Gastrocnemius medialis (tissue), 4 donors: Measurements from ENCODE around the gene TMEM38B. TPM values are rescaled to one million over a fixed set of nuclear protein-coding genes. Genes with fewer than 3 reads are reported as not detected.
"Not testable (repeated sequence)": the region's sequence is repeated elsewhere in the genome, so short reads cannot be mapped to it uniquely, and the experiment has no call there.

Experiments used
- ATAC-seq, 2 donors: fragments of 150-250 bp; one replicate each; pipeline ENCODE4 v1.9.1; 2016
- DNase-seq, 2 donors: peaks; one replicate each; pipeline ENCODE4 v3.0.0-alpha.2; 2019
- H3K27ac ChIP-seq, 4 donors: fragments of 200-600 bp; sonication (generic); 1 replicate in 1 of 4; 2 replicates in 3 of 4; pipeline ENCODE4 v1.5.1; 2016 to 2018; ENCODE audit warnings: mild to moderate bottlenecking in 2 of 4, moderate library complexity in 1 of 4
- H3K27me3 ChIP-seq, 3 donors: fragments of 200-600 bp; sonication (generic) in 2 of 3; 1 replicate in 1 of 3; 2 replicates in 2 of 3; pipeline versions ENCODE4 v1.5.1 to v1.6.0; 2016 to 2019; ENCODE audit warnings: mild to moderate bottlenecking in 1 of 3, moderate library complexity in 1 of 3
- H3K36me3 ChIP-seq, 2 donors: fragments of 200-600 bp; sonication (generic) in 1 of 2; one replicate each; pipeline ENCODE4 v1.5.1; 2017 to 2018
- H3K4me1 ChIP-seq, 2 donors: fragments of 200-600 bp; sonication (generic) in 1 of 2; one replicate each; pipeline ENCODE4 v1.5.1; 2016 to 2017; ENCODE audit warnings: mild to moderate bottlenecking in 2 of 2
- H3K4me3 ChIP-seq, 4 donors: fragments of 200-600 bp; sonication (generic) in 3 of 4; 1 replicate in 1 of 4; 2 replicates in 3 of 4; pipeline ENCODE4 v1.5.1; 2016 to 2019; ENCODE audit warnings: mild to moderate bottlenecking in 2 of 4
- H3K9me3 ChIP-seq, 3 donors: fragments of 200-600 bp; sonication (generic) in 2 of 3; 1 replicate in 1 of 3; 2 replicates in 2 of 3; pipeline ENCODE4 v1.5.1; 2016 to 2019
- CTCF ChIP-seq, 5 experiments: fragments of 450-650 bp in 3 of 5; fragments of 200-600 bp in 2 of 5; sonication (generic) in 2 of 5; IDR thresholded peaks in 4 of 5; conservative IDR thresholded peaks in 1 of 5; 1 replicate in 4 of 5; 2 replicates in 1 of 5; pipeline ENCODE4 v1.5.1; 2016 to 2019; ENCODE audit warnings: antibody characterized with exemption in 5 of 5, mild to moderate bottlenecking in 3 of 5, moderate library complexity in 3 of 5
- POLR2A ChIP-seq, 2 donors: fragments of 450-650 bp; IDR thresholded peaks; one replicate each; pipeline ENCODE4 v1.6.1; 2017; ENCODE audit warnings: antibody characterized with exemption in 2 of 2, mild to moderate bottlenecking in 2 of 2, moderate library complexity in 2 of 2
- in situ Hi-C, 4 donors: fragments of 200-750 bp; cut with MboI; loops; one replicate each; pipeline versions ENCODE4 v1.15.0 to v1.8.0; 2017; ENCODE audit warnings: low sequenced_read_pairs in 4 of 4
- intact Hi-C: fragments of 100-400 bp; cut with DNase I; formaldehyde crosslinking; loops from one replicate; pipeline ENCODE4 v1.15.1; 2023; ENCODE audit warnings: low total_unique reads
- total RNA-seq, 4 donors: library from RNA; depleted of rRNA; stranded (reverse); fragments of >200 nt; gene quantifications; one replicate each; pipeline versions ENCODE4 v1.1.0 to v1.2.3, GENCODE V29; 2016

TMEM38B gene
- total RNA-seq, 4 donors from 2014 or later = 81.4 to 97.6 (median 89.8) TPM

- TF ChIP-seq CTCF (IDR thresholded peaks at IDR 0.05 in 4 of 5, conservative IDR thresholded peaks at IDR 0.05 in 1 of 5) (no peak), POLR2A (IDR thresholded peaks at IDR 0.05) (no peak)
- no peak overlapping the region for H3K4me3 ChIP-seq
- intact Hi-C loops (no loop called here), in situ Hi-C loops (loop anchor here in 3 of 4 donors (5.0 to 25.0 kb wide), 3 partner anchors 57 to 285 kb away; partner anchors contain the start of genes FSD1L (in 1 of the 3) and TAL2 (in 1 of the 3))
- H3K27me3 ChIP-seq = no peaks in the 10 kb centered on the region
- H3K27ac ChIP-seq = no peak overlapping the region
- peaks cover 11 to 20% of the 10 kb centered on the region in 2 donors for H3K4me1 ChIP-seq
- peaks cover 0 to 29% of the 10 kb centered on the region in 2 donors for H3K36me3 ChIP-seq
- no peaks in the 10 kb centered on the region for H3K9me3 ChIP-seq
- ATAC-seq (no peak), DNase-seq (no peak)
These were observed 27.8 kb downstream of the TMEM38B start for GRCh38 chr9:105722099-105722498.

GRCh38 chr9:105725370-105725769, 31.0 kb downstream of the TMEM38B start:
- intact Hi-C loops = no loop called here
- ATAC-seq = no peak
- no peak overlapping the region for H3K27ac ChIP-seq
- H3K4me3 ChIP-seq = no peak overlapping the region
- in situ Hi-C loops = loop anchor here in 1 of 4 donors (10.0 kb wide), 1 partner anchor 61 kb away; the partner anchor contains the start of gene TAL2
- H3K9me3 ChIP-seq = no peaks in the 10 kb centered on the region
- no peak for TF ChIP-seq POLR2A (IDR thresholded peaks at IDR 0.05)
- no peak for TF ChIP-seq CTCF (IDR thresholded peaks at IDR 0.05 in 4 of 5, conservative IDR thresholded peaks at IDR 0.05 in 1 of 5)
- peaks cover 2 to 3% of the 10 kb centered on the region in 2 donors for H3K4me1 ChIP-seq
- DNase-seq = no peak
- no peaks in the 10 kb centered on the region for H3K27me3 ChIP-seq
- H3K36me3 ChIP-seq = peaks cover 0 to 41% of the 10 kb centered on the region in 2 donors

GRCh38 chr9:105728230-105728629, 33.9 kb downstream of the TMEM38B start:
- ATAC-seq, H3K27me3 ChIP-seq, intact Hi-C loops, H3K4me3 ChIP-seq, H3K4me1 ChIP-seq, H3K9me3 ChIP-seq, DNase-seq, H3K27ac ChIP-seq: not testable (repeated sequence)
- in situ Hi-C loops = loop anchor here in 1 of 4 donors (10.0 kb wide), 1 partner anchor 63 kb away; the partner anchor contains the start of gene TAL2
- H3K36me3 ChIP-seq = peaks cover 0 to 42% of the 10 kb centered on the region in 2 donors

GRCh38 chr9:105731420-105731819, 37.1 kb downstream of the TMEM38B start:
- intact Hi-C loops, H3K4me3 ChIP-seq, DNase-seq, H3K4me1 ChIP-seq, H3K27ac ChIP-seq, ATAC-seq, in situ Hi-C loops, H3K27me3 ChIP-seq: not testable (repeated sequence)
- peaks cover 0 to 16% (median 6%) of the 10 kb centered on the region in 3 donors for H3K9me3 ChIP-seq
- peaks cover 0 to 38% of the 10 kb centered on the region in 2 donors for H3K36me3 ChIP-seq

- TF ChIP-seq POLR2A (IDR thresholded peaks at IDR 0.05) = no peak
- no peak for TF ChIP-seq CTCF (IDR thresholded peaks at IDR 0.05 in 4 of 5, conservative IDR thresholded peaks at IDR 0.05 in 1 of 5)
- Histone ChIP-seq H3K27ac (no peak overlapping the region), H3K4me3 (no peak overlapping the region), H3K9me3 (peaks cover 0 to 16% (median 6%) of the 10 kb centered on the region in 3 donors), H3K4me1 (no peaks in the 10 kb centered on the region), H3K36me3 (peaks cover 0 to 34% of the 10 kb centered on the region in 2 donors), H3K27me3 (no peaks in the 10 kb centered on the region)
- ATAC-seq (no peak), DNase-seq (no peak)
- intact Hi-C loops (no loop called here), in situ Hi-C loops (no loop called here)
These were observed 41.0 kb downstream of the TMEM38B start for GRCh38 chr9:105735366-105735765.

GRCh38 chr9:105737205-105737604, 42.9 kb downstream of the TMEM38B start:
- H3K36me3 ChIP-seq = peaks cover 0 to 40% of the 10 kb centered on the region in 2 donors
- in situ Hi-C loops = no loop called here

More at GRCh38 chr9:105737205-105737604, 42.9 kb downstream of the TMEM38B start:
- DNase-seq (no peak), ATAC-seq (no peak)
- Histone ChIP-seq H3K9me3 (peaks cover 0 to 16% (median 6%) of the 10 kb centered on the region in 3 donors), H3K4me1 (no peaks in the 10 kb centered on the region), H3K4me3 (no peak overlapping the region), H3K27me3 (no peaks in the 10 kb centered on the region), H3K27ac (no peak overlapping the region)
- intact Hi-C loops = no loop called here
- TF ChIP-seq POLR2A (IDR thresholded peaks at IDR 0.05) (no peak), CTCF (IDR thresholded peaks at IDR 0.05 in 4 of 5, conservative IDR thresholded peaks at IDR 0.05 in 1 of 5) (no peak)
